Upper lobe of right lung (tissue), 1 donor: ENCODE measurements around the gene FAM241B. TPM values are rescaled to one million over a fixed set of nuclear protein-coding genes. Genes with fewer than 3 reads are reported as not detected.

Experiments
- ATAC-seq: fragments of 200-7000 bp; cut with Tn5 transposase; one replicate; pipeline ENCODE4 v1.9.1; 2020; ENCODE audit warnings: mild to moderate bottlenecking, moderate library complexity
- DNase-seq: peaks from one replicate; pipeline ENCODE4 v3.0.0-alpha.2; 2020
- H3K27ac ChIP-seq: fragments of 200-600 bp; one replicate; pipeline ENCODE4 v1.8.0; 2022
- H3K27me3 ChIP-seq: fragments of 200-600 bp; one replicate; pipeline ENCODE4 v1.8.0; 2022; ENCODE audit warnings: mild to moderate bottlenecking
- H3K36me3 ChIP-seq: fragments of 200-600 bp; one replicate; pipeline ENCODE4 v1.8.0; 2022
- H3K4me1 ChIP-seq: fragments of 200-600 bp; one replicate; pipeline ENCODE4 v1.8.0; 2022
- H3K4me3 ChIP-seq: fragments of 200-600 bp; one replicate; pipeline ENCODE4 v1.8.0; 2022; ENCODE audit warnings: mild to moderate bottlenecking
- H3K9me3 ChIP-seq: fragments of 200-600 bp; one replicate; pipeline ENCODE4 v1.8.0; 2022
- intact Hi-C: fragments of 100-400 bp; cut with DNase I; formaldehyde crosslinking; loops from one replicate; pipeline ENCODE4 v1.11.0; 2022
- total RNA-seq: library from RNA; stranded (reverse); fragmentation: NEBNext Ultra II Directional; extraction: Animal tissue kit (Norgen Biotek cat#: 25700); gene quantifications from one replicate; pipeline ENCODE4 v1.2.1, GENCODE V29; 2021
- TF ChIP-seq, protein P1 (sequence below): fragments of 200-600 bp; IDR thresholded peaks from one replicate; pipeline ENCODE4 v1.8.0; 2022; ENCODE audit warnings: antibody characterized with exemption
- donor health status: DM: no; HTN: yes; CAD: no; lungs with severe emphysema.

FAM241B gene
- total RNA-seq, 1 donor from 2014 or later = 5.2 TPM

DNA sequence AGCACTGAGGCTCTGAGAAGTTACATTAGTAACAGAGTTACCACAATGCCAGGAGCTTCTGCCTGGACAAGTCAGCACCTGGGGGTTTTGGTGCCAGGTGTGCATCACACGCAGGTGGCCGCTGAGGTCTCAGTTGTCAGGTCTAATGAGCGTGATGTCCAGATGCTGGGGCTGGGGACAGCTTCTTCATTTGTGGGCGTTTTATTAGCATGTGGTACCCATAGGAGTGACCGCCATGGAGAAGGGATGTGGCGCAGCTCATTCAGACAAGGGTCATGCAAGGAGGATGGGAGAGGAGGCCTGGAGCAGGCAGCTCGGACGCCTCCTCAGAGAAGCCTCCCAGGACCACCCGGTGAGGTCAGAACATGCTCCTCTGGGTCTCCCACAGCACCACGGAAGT is 27.8 kb downstream of the FAM241B start:
- Histone ChIP-seq H3K4me3 (no peak overlapping the region), H3K36me3 (no peaks in the 10 kb centered on the region), H3K4me1 (no peaks in the 10 kb centered on the region), H3K27me3 (no peaks in the 10 kb centered on the region), H3K27ac (no peak overlapping the region), H3K9me3 (no peaks in the 10 kb centered on the region)
- no peak for ATAC-seq
- intact Hi-C loops = no loop called here
- no peak for DNase-seq
- TF ChIP-seq, protein P1, sequence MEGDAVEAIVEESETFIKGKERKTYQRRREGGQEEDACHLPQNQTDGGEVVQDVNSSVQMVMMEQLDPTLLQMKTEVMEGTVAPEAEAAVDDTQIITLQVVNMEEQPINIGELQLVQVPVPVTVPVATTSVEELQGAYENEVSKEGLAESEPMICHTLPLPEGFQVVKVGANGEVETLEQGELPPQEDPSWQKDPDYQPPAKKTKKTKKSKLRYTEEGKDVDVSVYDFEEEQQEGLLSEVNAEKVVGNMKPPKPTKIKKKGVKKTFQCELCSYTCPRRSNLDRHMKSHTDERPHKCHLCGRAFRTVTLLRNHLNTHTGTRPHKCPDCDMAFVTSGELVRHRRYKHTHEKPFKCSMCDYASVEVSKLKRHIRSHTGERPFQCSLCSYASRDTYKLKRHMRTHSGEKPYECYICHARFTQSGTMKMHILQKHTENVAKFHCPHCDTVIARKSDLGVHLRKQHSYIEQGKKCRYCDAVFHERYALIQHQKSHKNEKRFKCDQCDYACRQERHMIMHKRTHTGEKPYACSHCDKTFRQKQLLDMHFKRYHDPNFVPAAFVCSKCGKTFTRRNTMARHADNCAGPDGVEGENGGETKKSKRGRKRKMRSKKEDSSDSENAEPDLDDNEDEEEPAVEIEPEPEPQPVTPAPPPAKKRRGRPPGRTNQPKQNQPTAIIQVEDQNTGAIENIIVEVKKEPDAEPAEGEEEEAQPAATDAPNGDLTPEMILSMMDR = no peak

DNA sequence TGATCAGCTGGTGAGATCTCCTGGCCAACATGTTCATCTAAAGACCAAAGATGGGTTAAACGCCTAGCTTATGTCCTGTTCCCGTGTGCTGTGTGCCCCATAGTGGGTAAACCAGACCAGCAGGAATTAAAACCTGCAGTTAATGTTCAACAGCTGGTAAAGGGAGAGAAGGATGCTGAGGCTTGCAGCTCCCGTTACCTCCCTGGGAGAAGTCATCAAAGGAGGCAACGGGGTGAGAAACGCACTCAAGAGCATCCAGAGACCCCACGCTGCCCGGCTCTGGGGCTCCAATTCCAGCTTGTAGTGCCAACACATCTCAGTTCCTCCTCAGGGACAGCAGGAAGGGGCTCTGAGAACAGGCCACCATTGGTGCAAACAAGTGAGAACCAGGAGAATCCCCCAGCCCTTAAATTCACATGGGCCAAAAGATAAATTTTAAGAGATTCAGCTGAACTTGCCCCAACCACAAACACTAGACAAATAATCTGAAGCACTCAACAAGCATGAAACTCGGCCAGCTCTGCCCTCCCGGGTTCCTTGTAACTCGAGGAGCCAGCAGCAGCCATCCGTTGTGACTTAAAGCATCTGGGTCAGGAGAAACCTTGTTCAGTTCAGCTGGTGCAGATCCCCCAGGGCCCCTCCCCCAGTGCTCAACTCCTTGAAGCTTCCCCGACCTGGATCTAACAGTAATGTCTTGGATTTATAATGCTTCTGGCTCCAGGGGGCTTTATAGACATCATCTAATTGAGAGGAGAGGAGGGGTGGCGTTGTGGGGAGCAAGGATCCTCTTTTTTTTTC is 29.4 kb downstream of the FAM241B start:
- Histone ChIP-seq H3K27me3 (no peaks in the 10 kb centered on the region), H3K4me3 (no peak overlapping the region), H3K9me3 (no peaks in the 10 kb centered on the region), H3K27ac (no peak overlapping the region), H3K36me3 (no peaks in the 10 kb centered on the region), H3K4me1 (no peaks in the 10 kb centered on the region)
- TF ChIP-seq, protein P1 = no peak
- intact Hi-C loops = no loop called here
- ATAC-seq = no peak
- no peak for DNase-seq

DNA sequence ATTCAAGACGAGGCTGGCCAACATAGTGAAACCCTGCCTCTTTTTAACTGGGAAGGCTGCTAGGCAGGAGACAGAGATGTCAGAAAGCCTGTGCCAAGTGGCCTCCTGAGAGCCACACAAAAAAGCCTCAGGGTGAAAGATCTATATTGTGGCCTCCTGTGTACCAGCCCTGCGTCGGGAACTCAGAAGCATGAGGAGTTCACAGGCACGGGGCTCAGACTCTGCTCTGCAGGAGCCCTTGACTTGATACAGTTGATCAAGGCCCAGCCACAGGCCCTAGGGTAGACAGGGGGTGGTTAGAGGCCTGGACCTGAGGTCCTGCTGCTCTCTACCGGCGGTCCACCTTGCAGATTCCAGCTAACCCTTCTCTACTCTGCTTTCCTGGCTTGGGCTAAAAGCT is 30.2 kb downstream of the FAM241B start:
- no peak for ATAC-seq
- intact Hi-C loops = no loop called here

DNA sequence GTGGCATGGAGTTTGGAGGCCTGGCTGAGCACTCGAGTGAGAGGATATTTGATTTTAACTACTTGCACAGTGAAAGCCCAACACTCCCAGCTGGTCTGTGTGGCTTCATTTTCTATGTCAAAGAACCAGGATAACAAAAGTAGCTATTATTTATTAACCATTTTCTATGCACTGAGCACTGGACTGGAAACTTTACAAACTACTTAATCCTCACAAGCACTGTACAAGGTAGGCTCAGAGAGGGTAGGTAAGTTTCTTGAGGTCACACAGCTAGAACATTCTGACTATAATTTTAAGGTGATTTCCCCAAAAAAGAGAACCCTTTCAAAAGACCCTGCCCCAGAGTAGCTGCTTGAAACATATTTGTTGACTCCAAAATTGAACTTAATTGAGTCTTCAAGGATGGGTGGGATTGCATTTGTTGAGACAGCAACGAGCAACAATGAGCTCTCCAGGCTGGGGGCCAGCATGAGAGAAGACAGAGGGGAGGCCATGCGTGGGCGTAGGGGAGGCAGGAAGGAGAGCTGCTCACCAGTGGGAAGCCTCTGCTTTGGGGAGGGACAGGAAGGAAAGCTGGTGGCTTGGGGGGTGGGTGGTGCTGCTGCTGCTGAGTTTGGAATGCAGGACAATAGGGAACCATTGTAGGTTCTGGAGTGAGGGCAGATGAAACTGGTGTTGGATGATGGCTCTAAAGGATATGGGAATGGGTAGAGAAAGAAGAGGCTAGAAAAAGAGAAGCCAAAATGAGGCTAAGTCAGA is 31.5 kb downstream of the FAM241B start:
- peaks cover 12% of the 10 kb centered on the region for H3K27me3 ChIP-seq
- no peaks in the 10 kb centered on the region for H3K36me3 ChIP-seq
- H3K4me1 ChIP-seq = no peaks in the 10 kb centered on the region
- no peak overlapping the region for H3K27ac ChIP-seq
- TF ChIP-seq, protein P1 = no peak
- H3K4me3 ChIP-seq = no peak overlapping the region
- DNase-seq = no peak
- intact Hi-C loops = no loop called here
- ATAC-seq = no peak
- H3K9me3 ChIP-seq = no peaks in the 10 kb centered on the region

More for the DNA sequence above, 30.2 kb downstream of the FAM241B start:
- Histone ChIP-seq H3K27ac (no peak overlapping the region), H3K4me3 (no peak overlapping the region), H3K4me1 (no peaks in the 10 kb centered on the region), H3K27me3 (peaks cover 2% of the 10 kb centered on the region), H3K9me3 (no peaks in the 10 kb centered on the region), H3K36me3 (no peaks in the 10 kb centered on the region)
- no peak for DNase-seq
- TF ChIP-seq, protein P1 = no peak

DNA sequence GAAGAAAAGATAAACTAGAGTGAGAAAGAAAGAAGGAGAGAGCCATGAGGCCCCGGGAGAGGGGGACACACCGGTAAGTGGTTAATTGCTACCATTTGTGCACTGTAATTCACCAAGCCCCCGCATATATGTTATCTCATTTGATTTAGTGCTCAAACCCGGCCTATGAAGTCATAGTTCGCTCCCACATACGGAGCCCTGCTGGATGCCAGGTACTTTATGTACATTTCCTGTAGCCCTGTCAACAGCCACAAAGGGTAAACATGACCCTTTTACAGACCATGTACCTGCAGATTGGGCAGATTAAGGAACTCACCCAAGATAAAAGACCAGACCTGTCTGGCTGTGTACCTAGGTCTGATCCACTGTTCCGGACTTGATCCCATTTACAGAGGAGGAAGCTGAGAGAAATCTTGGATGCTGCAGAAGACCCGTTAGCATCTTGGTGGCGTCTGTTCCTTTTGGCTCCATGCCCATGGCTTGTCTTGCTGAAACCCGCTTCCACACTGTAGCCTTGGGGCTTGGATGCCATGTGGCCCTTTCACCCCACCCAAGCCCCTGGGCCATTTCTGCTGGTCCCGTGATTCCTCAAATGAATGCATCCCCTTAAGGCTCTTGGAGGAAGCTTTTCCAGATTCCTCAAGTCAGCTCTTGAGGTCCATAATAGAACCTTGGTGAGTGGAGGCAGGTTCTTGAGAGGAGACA is 32.3 kb downstream of the FAM241B start:
- no peaks in the 10 kb centered on the region for H3K9me3 ChIP-seq
- TF ChIP-seq, protein P1 = no peak
- intact Hi-C loops = no loop called here
- no peak for DNase-seq
- H3K4me3 ChIP-seq = no peak overlapping the region
- no peaks in the 10 kb centered on the region for H3K36me3 ChIP-seq
- H3K4me1 ChIP-seq = no peaks in the 10 kb centered on the region
- H3K27me3 ChIP-seq = peaks cover 12% of the 10 kb centered on the region
- no peak overlapping the region for H3K27ac ChIP-seq
- no peak for ATAC-seq
